ENCODE data around the gene TMC1.

The TMC1 gene

DNA sequence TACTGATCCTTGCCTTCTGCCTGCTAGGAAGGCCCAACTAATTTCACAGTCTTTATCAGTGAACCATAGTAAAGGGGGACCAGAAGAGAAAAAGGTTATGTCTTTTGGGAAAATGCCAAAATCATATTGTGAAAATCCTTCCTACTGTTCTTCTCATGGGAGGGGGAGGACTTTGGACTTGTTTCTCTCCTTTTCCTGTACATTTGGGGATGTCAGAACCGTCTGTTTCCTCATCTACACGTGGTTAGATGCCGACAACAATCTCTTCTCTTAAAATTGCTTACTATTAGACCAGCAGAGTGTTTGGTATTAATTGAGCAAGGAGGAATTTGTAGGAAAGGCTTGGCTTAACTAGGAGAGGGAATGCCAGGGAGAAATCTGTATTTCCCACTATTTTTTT lies 77.2 kb downstream of the TMC1 start:
- TF ChIP-seq, protein P1, sequence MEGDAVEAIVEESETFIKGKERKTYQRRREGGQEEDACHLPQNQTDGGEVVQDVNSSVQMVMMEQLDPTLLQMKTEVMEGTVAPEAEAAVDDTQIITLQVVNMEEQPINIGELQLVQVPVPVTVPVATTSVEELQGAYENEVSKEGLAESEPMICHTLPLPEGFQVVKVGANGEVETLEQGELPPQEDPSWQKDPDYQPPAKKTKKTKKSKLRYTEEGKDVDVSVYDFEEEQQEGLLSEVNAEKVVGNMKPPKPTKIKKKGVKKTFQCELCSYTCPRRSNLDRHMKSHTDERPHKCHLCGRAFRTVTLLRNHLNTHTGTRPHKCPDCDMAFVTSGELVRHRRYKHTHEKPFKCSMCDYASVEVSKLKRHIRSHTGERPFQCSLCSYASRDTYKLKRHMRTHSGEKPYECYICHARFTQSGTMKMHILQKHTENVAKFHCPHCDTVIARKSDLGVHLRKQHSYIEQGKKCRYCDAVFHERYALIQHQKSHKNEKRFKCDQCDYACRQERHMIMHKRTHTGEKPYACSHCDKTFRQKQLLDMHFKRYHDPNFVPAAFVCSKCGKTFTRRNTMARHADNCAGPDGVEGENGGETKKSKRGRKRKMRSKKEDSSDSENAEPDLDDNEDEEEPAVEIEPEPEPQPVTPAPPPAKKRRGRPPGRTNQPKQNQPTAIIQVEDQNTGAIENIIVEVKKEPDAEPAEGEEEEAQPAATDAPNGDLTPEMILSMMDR (IDR thresholded peaks at IDR 0.05; ENCODE audit: insufficient read depth, missing control alignments) = no peak
- DNase-seq (ENCODE audit: insufficient read length, low spot score) (no peak), FAIRE-seq (no peak)

DNA sequence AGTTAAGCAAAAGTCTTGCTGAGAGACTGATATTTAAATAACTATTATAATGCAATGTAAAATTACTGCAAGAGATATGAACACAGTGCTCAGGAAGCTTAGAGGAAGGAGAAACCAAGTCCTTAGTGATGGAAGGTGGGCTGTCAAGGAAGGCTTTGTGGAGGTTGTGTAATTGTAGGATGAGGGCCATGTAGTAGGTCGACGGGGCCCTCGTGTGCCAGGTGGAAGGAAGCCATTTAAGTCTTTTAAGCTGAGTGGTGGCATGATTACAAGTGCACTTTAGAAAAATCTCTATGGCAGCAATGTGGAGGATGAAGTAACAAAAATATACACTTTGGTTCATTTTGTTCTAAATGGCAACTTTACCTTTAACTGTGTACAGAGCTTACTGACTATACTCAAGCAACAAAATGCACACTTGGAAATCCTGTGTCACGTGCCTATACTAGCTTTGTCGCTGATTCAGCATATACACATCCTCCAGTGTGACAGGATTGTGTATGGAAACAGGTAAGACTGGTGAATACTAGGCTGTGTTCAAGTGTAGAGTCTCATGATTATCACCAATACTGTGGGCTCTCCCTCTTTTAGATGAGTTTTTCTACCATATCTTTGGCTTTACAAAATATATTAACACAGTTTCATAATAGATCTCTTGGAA lies 78.6 kb downstream of the TMC1 start:
- TF ChIP-seq, protein P1 (IDR thresholded peaks at IDR 0.05; ENCODE audit: insufficient read depth, missing control alignments) = no peak
- DNase-seq (ENCODE audit: insufficient read length, low spot score) (no peak), FAIRE-seq (no peak)

DNA sequence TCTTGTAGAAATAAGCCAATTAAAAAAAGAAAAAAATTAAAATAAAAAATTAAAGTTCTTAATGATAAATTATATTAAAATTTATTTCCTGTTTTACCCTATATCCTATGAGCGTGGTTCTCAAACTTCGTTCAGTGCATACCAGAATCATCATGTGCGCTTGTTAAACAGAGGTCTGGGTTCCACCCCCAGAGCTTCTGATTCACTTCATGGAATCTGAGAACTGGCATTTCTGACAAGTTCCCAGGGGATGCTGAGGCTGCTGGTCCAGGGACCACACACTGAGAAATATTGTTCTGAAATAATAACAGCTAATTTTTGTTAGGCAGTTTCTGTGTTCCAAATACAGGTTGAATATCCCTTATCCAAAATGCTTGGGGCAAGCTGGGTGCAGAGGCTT lies 79.3 kb downstream of the TMC1 start:
- FAIRE-seq (no peak), DNase-seq (ENCODE audit: insufficient read length, low spot score) (no peak)
- TF ChIP-seq, protein P1 (IDR thresholded peaks at IDR 0.05; ENCODE audit: insufficient read depth, missing control alignments) = no peak

DNA sequence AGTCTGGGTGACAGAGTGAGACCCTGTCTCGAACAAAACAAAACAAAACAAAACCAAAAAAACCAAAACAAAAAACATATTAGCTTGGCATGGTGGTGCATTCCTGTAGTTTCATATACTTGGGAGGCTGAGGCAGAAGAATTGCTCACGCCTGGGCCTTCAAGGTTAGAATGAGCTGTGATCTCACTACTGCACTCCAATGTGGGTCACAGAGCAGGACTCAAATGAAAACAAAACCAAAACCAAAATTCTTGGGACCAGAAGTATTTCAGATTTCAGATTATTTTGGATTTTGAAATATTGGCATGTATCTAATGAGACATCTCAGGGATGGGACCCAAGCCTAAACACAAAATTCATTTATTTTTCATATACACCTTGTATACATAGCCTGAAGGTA lies 80.2 kb downstream of the TMC1 start:
- DNase-seq (ENCODE audit: insufficient read length, low spot score) (no peak), FAIRE-seq (no peak)
- TF ChIP-seq, protein P1 (IDR thresholded peaks at IDR 0.05; ENCODE audit: insufficient read depth, missing control alignments) = no peak

DNA sequence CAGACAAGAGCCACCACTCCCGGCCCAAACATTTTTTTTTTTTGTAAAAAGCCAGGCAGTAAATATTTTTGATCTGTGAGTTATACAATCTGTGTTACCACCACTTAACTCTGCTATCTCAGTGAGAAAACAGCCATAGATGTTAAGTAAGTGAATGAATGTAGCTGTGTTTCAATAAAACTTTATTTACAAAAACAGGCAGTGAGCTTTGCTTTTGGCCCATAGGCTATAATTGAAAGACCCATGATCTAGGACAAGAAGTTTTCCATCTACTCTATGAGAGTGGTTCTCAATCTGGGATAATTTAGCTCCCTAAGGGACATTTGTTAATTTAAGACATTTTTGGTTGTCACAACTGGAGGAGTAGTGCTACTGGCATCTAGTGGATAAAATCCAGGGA lies 91.0 kb downstream of the TMC1 start:
- no peak for FAIRE-seq
- TF ChIP-seq, protein P1 (IDR thresholded peaks at IDR 0.05; ENCODE audit: insufficient read depth, missing control alignments) = no peak
- DNase-seq (ENCODE audit: insufficient read length, low spot score) = no peak

DNA sequence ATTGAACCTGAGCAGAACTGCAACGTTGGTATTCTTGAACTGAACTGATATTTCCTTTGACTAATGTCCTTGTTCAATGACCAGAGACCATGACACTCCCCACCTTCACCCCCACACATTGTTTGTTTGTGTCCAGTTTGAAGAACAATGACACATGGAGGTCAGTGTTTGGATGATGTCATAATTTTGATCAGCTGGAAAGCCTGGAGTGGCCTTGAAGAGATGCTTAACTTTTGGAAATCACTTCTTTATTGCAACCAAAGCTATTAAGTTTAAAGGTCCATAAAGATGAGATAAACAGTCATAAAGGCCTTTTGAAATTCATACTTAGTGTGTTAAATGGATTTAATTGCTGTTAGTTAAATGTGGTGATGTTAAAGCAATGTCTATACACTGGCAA lies 92.7 kb downstream of the TMC1 start:
- DNase-seq (ENCODE audit: insufficient read length, low spot score) (no peak), FAIRE-seq (no peak)
- TF ChIP-seq, protein P1 (IDR thresholded peaks at IDR 0.05; ENCODE audit: insufficient read depth, missing control alignments) = no peak

DNA sequence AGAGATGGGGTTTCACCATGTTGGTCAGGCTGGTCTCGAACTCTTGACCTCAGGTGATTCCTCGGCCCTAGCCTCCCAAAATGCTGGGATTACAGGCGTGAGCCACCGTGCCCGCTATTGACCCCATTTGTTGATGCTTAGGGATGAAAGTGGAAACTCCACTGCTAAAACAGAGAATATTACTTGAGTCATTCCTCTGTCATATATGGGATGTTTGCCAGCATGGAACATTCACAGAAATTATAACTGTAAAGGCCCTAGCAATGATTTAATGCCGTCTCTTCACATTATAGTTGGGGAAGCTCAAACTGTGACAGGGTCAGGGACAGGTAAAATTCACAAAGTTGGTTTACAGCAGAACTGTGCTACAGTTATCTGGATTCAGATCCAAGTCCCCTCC lies 94.5 kb downstream of the TMC1 start:
- TF ChIP-seq, protein P1 (IDR thresholded peaks at IDR 0.05; ENCODE audit: insufficient read depth, missing control alignments) = no peak
- no peak for FAIRE-seq
- no peak for DNase-seq (ENCODE audit: insufficient read length, low spot score)

Measured in D721Med (cell line).